ENCODE data around the gene LTN1.
"Not testable (repeated sequence)": the region's sequence is repeated elsewhere in the genome, so short reads cannot be mapped to it uniquely, and the experiment has no call there.

Gene LTN1, protein sequence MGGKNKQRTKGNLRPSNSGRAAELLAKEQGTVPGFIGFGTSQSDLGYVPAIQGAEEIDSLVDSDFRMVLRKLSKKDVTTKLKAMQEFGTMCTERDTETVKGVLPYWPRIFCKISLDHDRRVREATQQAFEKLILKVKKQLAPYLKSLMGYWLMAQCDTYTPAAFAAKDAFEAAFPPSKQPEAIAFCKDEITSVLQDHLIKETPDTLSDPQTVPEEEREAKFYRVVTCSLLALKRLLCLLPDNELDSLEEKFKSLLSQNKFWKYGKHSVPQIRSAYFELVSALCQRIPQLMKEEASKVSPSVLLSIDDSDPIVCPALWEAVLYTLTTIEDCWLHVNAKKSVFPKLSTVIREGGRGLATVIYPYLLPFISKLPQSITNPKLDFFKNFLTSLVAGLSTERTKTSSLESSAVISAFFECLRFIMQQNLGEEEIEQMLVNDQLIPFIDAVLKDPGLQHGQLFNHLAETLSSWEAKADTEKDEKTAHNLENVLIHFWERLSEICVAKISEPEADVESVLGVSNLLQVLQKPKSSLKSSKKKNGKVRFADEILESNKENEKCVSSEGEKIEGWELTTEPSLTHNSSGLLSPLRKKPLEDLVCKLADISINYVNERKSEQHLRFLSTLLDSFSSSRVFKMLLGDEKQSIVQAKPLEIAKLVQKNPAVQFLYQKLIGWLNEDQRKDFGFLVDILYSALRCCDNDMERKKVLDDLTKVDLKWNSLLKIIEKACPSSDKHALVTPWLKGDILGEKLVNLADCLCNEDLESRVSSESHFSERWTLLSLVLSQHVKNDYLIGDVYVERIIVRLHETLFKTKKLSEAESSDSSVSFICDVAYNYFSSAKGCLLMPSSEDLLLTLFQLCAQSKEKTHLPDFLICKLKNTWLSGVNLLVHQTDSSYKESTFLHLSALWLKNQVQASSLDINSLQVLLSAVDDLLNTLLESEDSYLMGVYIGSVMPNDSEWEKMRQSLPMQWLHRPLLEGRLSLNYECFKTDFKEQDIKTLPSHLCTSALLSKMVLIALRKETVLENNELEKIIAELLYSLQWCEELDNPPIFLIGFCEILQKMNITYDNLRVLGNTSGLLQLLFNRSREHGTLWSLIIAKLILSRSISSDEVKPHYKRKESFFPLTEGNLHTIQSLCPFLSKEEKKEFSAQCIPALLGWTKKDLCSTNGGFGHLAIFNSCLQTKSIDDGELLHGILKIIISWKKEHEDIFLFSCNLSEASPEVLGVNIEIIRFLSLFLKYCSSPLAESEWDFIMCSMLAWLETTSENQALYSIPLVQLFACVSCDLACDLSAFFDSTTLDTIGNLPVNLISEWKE (N-terminal part only)

GRCh38 chr21:28992526-28993292, at the start of gene LTN1:
LTN1 (minus strand) TSS chr21:28992877; CDS start chr21:28992805, 72 bp downstream.
- DNase-seq (ENCODE audit: low spot score): peak; percentile 99

GRCh38 chr21:29034678-29035077, 42.0 kb upstream of the LTN1 start:
- DNase-seq (ENCODE audit: low spot score): no peak

- DNase-seq (ENCODE audit: low spot score): no peak
Measured at GRCh38 chr21:29033871-29034270, 41.2 kb upstream of the LTN1 start.

DNA sequence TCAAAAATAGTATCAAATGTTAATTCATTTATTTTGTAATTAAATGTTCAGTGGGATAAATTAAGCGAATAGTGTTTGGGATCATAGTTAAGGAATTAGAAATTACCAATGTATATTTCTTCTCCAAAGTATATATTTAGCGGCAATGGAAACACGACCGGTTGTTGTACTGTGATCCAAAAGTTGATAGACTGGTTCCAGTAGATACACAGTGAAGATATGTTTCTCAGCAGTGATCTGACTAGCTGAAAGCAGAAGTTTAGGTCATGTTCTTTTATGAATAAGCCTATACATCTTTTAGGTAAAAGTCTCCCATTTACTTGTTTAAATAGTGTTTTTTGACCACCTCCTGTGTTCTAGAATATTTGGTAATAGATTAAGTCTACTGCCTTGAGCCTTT, 40.6 kb upstream of the LTN1 start:
- DNase-seq (ENCODE audit: low spot score): no peak

DNA sequence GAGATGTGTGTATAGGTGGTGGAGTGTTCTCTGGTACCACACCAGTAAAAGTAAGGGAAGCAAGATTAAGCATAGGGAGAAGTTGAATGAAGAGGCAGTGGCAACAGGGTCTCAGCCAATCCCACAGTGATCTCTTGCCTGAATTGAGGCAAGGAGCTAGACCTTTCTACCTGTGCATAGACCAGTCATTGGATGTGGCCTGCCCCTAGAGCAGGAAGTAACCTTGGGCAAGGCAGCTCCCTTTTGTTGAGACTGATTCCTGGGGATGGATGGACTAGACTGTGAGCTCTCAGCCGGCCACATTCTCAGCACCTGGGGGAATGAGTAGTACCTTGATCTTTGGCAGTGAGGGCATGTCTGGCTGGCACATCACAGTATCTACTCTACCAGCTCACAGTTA, 38.2 kb upstream of the LTN1 start:
- no peak for DNase-seq (ENCODE audit: low spot score)

- no peak for DNase-seq (ENCODE audit: low spot score)
Measured at GRCh38 chr21:29029524-29029923, 36.8 kb upstream of the LTN1 start.

GRCh38 chr21:29025328-29025713, 32.6 kb upstream of the LTN1 start:
- no peak for DNase-seq (ENCODE audit: low spot score)

- DNase-seq (ENCODE audit: low spot score): peak; percentile 97
Measured at GRCh38 chr21:29024474-29025327, 32.0 kb upstream of the LTN1 start, which contains the start of gene USP16. USP16 (plus strand) TSS chr21:29024668; CDS start chr21:29027914, 3,246 bp downstream.

DNA sequence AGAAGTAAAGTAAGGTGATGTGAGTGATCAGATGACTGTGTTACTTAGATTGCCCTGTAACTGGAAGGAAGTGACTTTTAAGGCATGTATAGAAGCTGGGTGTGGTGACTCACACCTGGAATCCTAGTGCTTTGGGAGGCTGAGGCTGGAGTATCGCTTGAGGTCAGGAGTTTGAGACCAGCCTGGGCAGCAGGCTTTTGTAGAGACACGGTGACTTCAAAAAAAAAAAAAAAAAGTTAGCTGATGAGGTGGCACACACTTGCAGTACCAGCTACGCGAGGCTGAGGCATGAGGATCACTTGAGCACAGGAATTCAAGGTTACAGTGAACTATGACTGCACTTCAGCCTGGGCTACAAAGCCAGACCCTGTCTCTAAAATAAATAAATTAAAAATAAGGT, 29.5 kb upstream of the LTN1 start:
- no peak for DNase-seq (ENCODE audit: low spot score)

GRCh38 chr21:29018540-29018939, 25.9 kb upstream of the LTN1 start:
- DNase-seq (ENCODE audit: low spot score): no peak

DNA sequence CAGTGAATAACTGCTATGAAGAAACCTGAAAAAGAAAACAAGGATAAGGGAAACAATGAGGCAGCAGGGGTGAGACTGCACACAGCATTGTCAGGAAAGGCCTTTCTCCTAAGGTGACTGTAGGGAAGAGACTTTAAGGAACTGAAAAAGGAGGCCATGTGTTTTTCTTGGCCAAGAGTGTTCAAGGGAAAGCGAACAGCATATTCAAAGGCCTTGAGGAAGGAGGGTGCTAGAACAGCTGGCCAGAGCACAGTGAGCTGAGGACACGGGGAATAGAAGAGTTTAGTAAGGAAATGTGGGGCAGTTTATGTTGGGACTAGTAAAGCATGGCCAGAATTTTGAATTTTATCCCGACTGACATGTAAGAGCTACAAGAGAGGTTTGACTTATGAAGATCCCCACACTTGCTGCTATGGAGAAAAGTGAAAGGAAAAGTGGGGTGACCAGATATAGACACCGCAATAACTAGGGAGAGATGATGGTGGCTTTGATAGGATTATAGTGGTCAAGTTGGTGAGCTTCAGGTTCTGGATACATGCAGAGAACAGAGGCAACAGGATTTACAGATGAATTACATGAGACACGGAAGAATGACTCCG, 25.1 kb upstream of the LTN1 start:
- DNase-seq (ENCODE audit: low spot score): no peak

- DNase-seq (ENCODE audit: low spot score): not testable (repeated sequence)
Measured at GRCh38 chr21:29011236-29011635, 18.6 kb upstream of the LTN1 start.

- no peak for DNase-seq (ENCODE audit: low spot score)
Measured at GRCh38 chr21:29008367-29008766, 15.7 kb upstream of the LTN1 start.

DNA sequence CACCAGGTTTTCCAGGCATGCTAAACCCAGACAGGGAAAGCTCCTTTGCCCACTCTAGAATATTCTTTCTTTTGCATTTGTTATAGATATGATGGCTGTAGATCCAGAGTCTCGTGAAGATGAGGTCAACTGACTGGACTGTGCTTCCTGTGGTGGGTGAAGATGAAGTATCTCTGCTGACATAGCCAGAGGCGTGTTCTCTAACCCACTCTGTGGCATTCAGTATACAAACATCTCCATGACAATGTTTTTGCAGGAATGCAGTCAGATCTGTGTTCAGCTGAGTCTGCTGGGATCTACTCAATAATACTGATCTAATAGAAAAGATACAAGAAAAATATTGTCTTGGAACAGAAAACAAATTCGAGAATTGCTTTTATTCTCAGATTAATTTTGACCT, 15.1 kb upstream of the LTN1 start:
- no peak for DNase-seq (ENCODE audit: low spot score)

DNA sequence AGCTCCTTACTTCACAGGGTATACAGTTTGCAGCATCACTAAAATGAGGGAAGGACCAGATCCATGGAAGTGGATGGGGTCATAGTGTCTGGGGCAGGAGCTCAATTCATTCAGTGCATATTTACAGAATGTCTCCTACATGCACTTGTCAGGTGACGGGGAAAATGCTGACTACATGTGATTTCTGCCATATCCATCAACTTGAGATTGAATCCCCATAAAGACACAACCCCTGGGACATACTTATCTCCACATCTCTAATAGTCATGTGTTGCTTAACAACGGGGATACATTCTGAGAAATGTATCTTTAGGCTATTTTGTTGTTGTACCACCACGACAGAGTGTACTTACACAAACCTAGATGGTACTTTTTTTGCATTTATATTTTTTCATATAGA, 14.5 kb upstream of the LTN1 start:
- DNase-seq (ENCODE audit: low spot score): no peak

- DNase-seq (ENCODE audit: low spot score): no peak
Measured at GRCh38 chr21:29005696-29006095, 13.0 kb upstream of the LTN1 start.

- DNase-seq (ENCODE audit: low spot score): peak; percentile 94
Measured at GRCh38 chr21:29002442-29003144, 9.9 kb upstream of the LTN1 start.

DNA sequence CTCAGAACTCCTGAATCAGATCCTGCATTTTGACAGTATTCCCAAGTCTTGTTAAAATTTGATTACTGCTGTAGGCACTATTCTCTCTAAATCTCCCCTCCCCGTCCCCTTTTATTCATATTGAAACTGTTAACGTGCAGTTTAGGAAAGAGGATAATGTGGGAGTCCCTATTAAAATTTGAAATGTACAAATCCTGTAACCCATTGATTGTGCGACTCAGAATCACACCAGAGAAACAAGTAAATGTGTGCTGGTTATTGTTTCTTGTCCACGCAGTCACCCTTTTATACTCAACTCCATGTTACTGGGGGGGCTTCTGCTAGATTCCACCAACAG, 584 bp upstream of the LTN1 start:
- DNase-seq (ENCODE audit: low spot score): no peak

DNA sequence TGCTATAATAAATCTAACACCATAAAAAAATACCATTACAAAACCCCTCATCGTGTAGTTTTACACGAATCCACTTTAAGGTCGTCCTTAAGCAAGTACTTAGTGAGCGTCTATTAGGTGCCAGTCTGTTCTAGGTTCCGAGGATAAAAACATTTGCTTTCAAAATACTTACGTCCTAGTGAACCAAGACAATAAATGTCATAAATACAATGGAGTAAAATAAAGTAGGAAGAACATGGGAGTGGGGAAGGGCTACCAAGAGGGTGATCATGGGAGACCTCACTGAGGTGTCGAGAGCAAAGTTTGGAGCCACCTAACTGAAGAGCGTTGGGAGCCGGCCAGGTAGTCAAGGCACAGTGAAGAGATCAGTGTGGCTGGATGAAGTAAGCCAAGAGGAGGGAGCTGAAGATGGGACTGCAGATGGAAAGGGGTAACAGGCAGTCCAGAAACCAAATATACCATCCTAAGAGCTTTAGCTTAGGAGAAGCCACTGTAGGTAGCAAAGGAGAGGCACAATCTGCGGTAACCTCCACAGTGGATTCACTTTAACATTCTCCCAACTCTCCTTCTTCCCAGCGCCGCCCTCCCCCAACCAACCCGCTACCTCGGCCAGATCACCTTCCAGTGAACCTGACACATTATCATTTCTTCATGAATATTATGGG, 684 bp downstream of the LTN1 start:
- no peak for DNase-seq (ENCODE audit: low spot score)
